ENCODE results near the gene PSRC1. TPM values are rescaled to one million over a fixed set of nuclear protein-coding genes. Genes with fewer than 3 reads are reported as not detected.
A peak's percentile ranks its signal among the peaks of the same experiment; 100 is the strongest.

The PSRC1 gene
- total and polyA plus RNA-seq, 7 donors: 2.3 to 13.6 (median 6.9) TPM

DNA sequence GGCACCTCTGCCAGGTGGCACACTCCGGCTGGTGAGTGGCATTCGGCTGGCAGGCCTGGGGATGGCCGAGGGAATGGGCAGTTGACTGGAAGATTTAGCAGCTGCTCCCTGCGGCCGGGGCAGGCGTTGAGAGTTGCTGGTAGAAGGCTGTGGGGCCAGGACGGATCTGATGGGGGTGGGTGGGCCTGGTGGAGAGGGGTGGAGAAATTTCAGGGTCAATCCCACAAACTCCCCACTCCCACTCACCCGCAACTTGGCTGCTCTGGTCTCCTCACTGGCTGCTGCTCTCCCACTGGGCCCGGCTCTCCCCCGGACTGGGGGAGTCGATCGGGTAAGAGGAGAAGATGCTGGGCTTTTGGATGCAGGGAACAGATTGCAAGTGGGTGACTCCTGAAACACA, 2.1 kb downstream of the PSRC1 start:
- no peak for DNase-seq
- 97 to 98% methylated on average over 12 of the region's 12 CpGs for WGBS, 2 donors
- Histone ChIP-seq H3K27ac (no peak overlapping the region), H3K9me3 (no peaks in the 10 kb centered on the region), H3K4me3 (no peak overlapping the region), H3K27me3 (no peaks in the 10 kb centered on the region), H3K36me3 (no peaks in the 10 kb centered on the region), H3K4me1 (peaks cover 0 to 25% (median 21%) of the 10 kb centered on the region in 4 donors)
- intact Hi-C loops (cut with DNase I): no loop called here
- no peak for TF ChIP-seq EP300 (IDR thresholded peaks at IDR 0.05)

DNA sequence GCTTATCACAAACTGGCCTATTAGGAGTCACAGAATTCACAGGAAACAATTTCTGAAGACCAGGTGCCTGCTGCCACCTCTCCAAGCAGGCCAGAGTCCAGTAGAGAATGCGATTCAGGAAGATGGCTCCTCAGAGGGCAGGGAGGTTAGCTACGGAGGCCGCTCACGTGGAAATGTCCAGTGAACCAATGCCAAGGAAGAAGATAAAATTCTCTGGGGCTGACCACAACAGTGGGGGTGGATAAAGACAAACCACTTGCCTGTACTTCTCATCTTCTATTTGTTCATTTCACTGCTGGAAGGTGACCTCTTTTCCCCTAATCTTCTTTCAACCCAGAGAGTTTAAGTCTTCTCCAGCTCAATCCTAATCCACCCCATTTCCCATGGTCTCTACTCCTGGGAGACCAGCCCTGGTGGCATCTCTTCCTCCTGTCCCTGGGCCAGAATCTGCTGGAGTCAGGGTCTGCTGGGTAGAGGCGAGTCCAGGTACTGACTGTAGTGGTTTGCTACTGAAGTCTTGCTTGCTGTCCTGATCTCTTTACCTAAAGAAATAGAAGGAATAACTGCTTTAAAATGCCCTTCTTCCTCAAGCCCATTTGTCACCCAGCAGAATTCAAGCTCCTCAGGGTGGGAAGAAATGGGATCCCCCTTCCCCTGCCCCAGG, 3.2 kb downstream of the PSRC1 start:
- intact Hi-C loops (cut with DNase I): loop anchor here (10.0 kb wide), 1 partner anchor 255 kb away; the partner anchor contains the start of gene GPR61
- 95% methylated on average over 5 of the region's 5 CpGs for WGBS, 2 donors
- Histone ChIP-seq H3K27me3 (no peaks in the 10 kb centered on the region), H3K27ac (no peak overlapping the region), H3K4me1 (peaks cover 0 to 35% (median 27%) of the 10 kb centered on the region in 4 donors), H3K4me3 (no peak overlapping the region), H3K9me3 (no peaks in the 10 kb centered on the region), H3K36me3 (no peaks in the 10 kb centered on the region)
- no peak for DNase-seq
- TF ChIP-seq EP300 (IDR thresholded peaks at IDR 0.05) (no peak), POLR2A (IDR thresholded peaks at IDR 0.05) (no peak), POLR2AphosphoS5 (IDR thresholded peaks at IDR 0.05) (no peak)
- TF ChIP-seq, protein P1, sequence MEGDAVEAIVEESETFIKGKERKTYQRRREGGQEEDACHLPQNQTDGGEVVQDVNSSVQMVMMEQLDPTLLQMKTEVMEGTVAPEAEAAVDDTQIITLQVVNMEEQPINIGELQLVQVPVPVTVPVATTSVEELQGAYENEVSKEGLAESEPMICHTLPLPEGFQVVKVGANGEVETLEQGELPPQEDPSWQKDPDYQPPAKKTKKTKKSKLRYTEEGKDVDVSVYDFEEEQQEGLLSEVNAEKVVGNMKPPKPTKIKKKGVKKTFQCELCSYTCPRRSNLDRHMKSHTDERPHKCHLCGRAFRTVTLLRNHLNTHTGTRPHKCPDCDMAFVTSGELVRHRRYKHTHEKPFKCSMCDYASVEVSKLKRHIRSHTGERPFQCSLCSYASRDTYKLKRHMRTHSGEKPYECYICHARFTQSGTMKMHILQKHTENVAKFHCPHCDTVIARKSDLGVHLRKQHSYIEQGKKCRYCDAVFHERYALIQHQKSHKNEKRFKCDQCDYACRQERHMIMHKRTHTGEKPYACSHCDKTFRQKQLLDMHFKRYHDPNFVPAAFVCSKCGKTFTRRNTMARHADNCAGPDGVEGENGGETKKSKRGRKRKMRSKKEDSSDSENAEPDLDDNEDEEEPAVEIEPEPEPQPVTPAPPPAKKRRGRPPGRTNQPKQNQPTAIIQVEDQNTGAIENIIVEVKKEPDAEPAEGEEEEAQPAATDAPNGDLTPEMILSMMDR (IDR thresholded peaks at IDR 0.05): no peak

DNA sequence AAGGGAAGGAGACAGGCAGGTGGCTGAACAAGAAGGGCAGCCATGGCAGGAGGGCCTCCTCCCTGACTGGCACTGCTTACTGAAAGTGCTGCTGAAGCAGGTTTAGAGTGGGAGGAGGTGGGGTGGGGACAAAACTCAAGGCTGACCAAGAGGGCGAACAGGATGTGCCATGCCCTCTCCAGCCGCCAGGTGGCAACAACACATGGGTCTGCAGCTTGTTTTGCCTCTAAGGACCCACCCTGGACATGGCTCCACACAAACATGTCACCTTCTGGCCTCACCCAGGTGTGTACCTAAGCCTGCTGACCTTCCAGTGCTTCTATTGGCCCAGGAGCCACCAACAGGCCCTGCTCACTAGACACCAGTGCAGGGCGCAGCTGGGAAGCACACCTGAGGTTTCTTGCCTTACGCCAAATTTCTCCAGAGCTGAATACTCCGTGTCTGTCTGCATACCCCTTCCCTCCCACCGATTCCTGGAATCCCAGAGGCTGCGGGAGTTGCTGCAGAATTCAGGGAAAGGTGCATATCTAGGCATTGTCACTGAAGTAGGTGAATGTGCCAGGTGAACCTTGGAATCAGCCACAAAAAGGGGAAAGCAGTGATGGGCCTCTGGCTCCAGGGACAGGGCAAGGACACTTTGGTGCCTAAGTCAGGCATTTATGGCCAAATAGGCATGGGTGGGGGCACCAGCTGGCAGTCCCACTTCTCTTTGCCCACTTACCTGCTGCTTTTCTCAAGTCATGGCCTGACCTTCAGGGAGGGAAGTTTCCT, 5.3 kb downstream of the PSRC1 start:
- no peaks in the 10 kb centered on the region for H3K36me3 ChIP-seq
- peak overlapping the region in 1 of 4 donors; percentile 40 for H3K27ac ChIP-seq
- no peaks in the 10 kb centered on the region for H3K27me3 ChIP-seq
- no peaks in the 10 kb centered on the region for H3K9me3 ChIP-seq
- WGBS, 2 donors: 44 to 64% methylated on average over 7 of the region's 7 CpGs
- TF ChIP-seq POLR2A (IDR thresholded peaks at IDR 0.05) (no peak), EP300 (IDR thresholded peaks at IDR 0.05) (no peak), POLR2AphosphoS5 (IDR thresholded peaks at IDR 0.05) (no peak)
- TF ChIP-seq, protein P1 (IDR thresholded peaks at IDR 0.05): peak; percentile 77 to 93 (median 89)
- intact Hi-C loops (cut with DNase I): loop anchor here (2.0 to 10.0 kb wide), 2 partner anchors 121 to 257 kb away; partner anchors contain the start of gene GPR61
- no peak overlapping the region for H3K4me3 ChIP-seq
- peaks cover 0 to 28% (median 17%) of the 10 kb centered on the region in 4 donors for H3K4me1 ChIP-seq
- peak; percentile 84 for DNase-seq

DNA sequence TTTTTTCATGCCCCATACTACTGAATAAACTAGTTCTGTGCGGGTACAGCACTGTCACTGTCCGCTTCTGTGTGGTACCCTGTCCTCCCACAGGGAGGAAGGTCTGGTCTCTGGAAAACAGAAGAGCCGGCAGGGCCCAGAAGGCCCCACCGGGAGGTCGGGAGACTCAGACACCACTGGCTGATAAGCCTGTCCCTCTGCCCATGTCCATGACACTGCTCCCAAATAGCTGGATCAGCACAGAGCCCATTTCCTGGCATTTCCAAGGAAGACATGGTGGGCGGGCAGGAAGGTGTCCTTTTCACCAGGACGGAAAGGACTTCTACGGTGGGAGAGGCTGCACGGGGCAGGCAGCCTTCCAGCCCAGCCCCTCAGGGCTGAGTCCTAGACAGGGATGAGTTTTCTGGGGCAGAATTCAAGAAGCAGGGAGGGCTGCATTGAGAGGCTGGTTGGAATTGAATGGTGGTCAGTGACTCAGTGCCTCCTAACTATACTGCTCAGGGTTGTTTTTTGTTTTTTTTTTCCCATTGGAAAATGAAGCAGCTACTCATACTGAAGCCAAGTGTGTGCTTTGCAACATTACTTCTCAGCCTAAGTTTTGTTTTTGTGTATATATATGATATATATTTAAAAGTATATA, 7.1 kb downstream of the PSRC1 start:
- H3K27ac ChIP-seq: peak overlapping the region in 2 of 4 donors; percentile 21 to 60
- no peak overlapping the region for H3K4me3 ChIP-seq
- peaks cover 0 to 4% (median 0%) of the 10 kb centered on the region in 4 donors for H3K36me3 ChIP-seq
- no peak for DNase-seq
- H3K9me3 ChIP-seq: no peaks in the 10 kb centered on the region
- intact Hi-C loops (cut with DNase I): loop anchor here (2.0 to 10.0 kb wide), 2 partner anchors 123 to 259 kb away; partner anchors contain the start of gene GPR61
- WGBS, 2 donors: 86 to 88% methylated on average over 9 of the region's 9 CpGs
- H3K4me1 ChIP-seq: peaks cover 0 to 17% (median 8%) of the 10 kb centered on the region in 4 donors
- TF ChIP-seq, protein P1 (IDR thresholded peaks at IDR 0.05): no peak
- TF ChIP-seq POLR2AphosphoS5 (IDR thresholded peaks at IDR 0.05): no peak
- TF ChIP-seq POLR2A (IDR thresholded peaks at IDR 0.05): no peak
- no peak for TF ChIP-seq EP300 (IDR thresholded peaks at IDR 0.05)
- H3K27me3 ChIP-seq: no peaks in the 10 kb centered on the region

All from sigmoid colon (tissue), 7 donors.